HepG2 (cell line): Measurements from ENCODE around the gene SLC12A5.

Experiments
- BRCA1 ChIP-seq: sonication (generic); formaldehyde crosslinking; IDR thresholded peaks from 2 replicates; pipeline ENCODE4 v1.4.0; 2020; ENCODE audit warnings: missing genetic modification reagents
- FOXO1 ChIP-seq: sonication (generic); formaldehyde crosslinking; IDR thresholded peaks from 2 replicates; pipeline ENCODE4 v1.4.0; 2020; ENCODE audit warnings: missing genetic modification reagents
- NFIC ChIP-seq: IDR thresholded peaks from 2 replicates; pipeline ENCODE4 v1.6.1; 2012; ENCODE audit warnings: mild to moderate bottlenecking, low read length, inconsistent platforms
- POLR2A ChIP-seq, 2 experiments: IDR thresholded peaks; 2 replicates each; pipeline ENCODE4 v1.6.1; 2011; ENCODE audit warnings: low read depth in 2 of 2, low read length in 2 of 2, mild to moderate bottlenecking in 1 of 2, moderate library complexity in 1 of 2; ENCODE audit not compliant: insufficient read depth in 1 of 2
- ZNF296 ChIP-seq: sonication (generic); formaldehyde crosslinking; conservative IDR thresholded peaks from 2 replicates; pipeline ENCODE4 v1.5.0; 2020; ENCODE audit warnings: mild to moderate bottlenecking, missing genetic modification reagents
- ZNF569 ChIP-seq: sonication (generic); formaldehyde crosslinking; IDR thresholded peaks from 2 replicates; pipeline ENCODE4 v1.5.0; 2020; ENCODE audit warnings: mild to moderate bottlenecking, missing genetic modification reagents, moderate library complexity, borderline replicate concordance
- ZNF768 ChIP-seq: sonication (generic); formaldehyde crosslinking; IDR thresholded peaks from 2 replicates; pipeline ENCODE4 v1.4.0; 2020; ENCODE audit warnings: missing genetic modification reagents
- ZZZ3 ChIP-seq: sonication (generic); formaldehyde crosslinking; IDR thresholded peaks from 2 replicates; pipeline ENCODE4 v1.4.0; 2020; ENCODE audit warnings: missing genetic modification reagents, mild to moderate bottlenecking, borderline replicate concordance
- TF ChIP-seq, protein P1 (sequence below): sonication (generic); formaldehyde crosslinking; IDR thresholded peaks from 2 replicates; pipeline ENCODE4 v1.5.1; 2020; ENCODE audit warnings: mild to moderate bottlenecking, missing genetic modification reagents, borderline replicate concordance
- TF ChIP-seq, protein P2 (sequence below): sonication (generic); formaldehyde crosslinking; IDR thresholded peaks from 2 replicates; pipeline ENCODE4 v1.4.0; 2020; ENCODE audit warnings: missing genetic modification reagents
- TF ChIP-seq, protein P3 (sequence below): sonication (generic); formaldehyde crosslinking; IDR thresholded peaks from 2 replicates; pipeline ENCODE4 v1.5.0; 2020; ENCODE audit warnings: missing genetic modification reagents
- TF ChIP-seq, protein P4 (sequence below): IDR thresholded peaks from 2 replicates; pipeline ENCODE4 v1.6.1; 2012; ENCODE audit warnings: low read length, improper control_type of control experiment
- TF ChIP-seq, protein P5 (sequence below): sonication (generic); formaldehyde crosslinking; IDR thresholded peaks from 2 replicates; pipeline ENCODE4 v1.4.0; 2020; ENCODE audit warnings: missing genetic modification reagents

DNA sequence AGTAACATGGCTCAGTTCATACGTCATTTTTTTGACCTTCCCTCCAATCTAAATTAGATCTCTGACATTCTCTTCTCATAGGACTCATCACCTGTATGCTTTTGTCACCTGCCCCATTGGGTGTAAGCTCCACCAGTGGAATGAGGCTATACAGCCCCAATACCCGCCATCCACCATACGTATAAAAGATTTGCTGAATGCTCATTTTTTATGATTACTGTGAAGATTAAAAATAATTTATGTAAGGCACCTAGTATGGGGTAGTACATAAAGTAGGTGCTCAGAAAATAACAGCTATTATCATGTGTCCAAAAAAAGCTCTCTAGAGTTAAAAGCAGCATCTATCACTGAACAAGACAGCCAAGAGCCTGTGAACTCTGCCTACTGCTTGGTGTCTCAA is 36.7 kb downstream of the SLC12A5 start:
- TF ChIP-seq NFIC, result no peak
- TF ChIP-seq ZZZ3 (CRISPR knock-in tag), result no peak
- TF ChIP-seq, protein P1, sequence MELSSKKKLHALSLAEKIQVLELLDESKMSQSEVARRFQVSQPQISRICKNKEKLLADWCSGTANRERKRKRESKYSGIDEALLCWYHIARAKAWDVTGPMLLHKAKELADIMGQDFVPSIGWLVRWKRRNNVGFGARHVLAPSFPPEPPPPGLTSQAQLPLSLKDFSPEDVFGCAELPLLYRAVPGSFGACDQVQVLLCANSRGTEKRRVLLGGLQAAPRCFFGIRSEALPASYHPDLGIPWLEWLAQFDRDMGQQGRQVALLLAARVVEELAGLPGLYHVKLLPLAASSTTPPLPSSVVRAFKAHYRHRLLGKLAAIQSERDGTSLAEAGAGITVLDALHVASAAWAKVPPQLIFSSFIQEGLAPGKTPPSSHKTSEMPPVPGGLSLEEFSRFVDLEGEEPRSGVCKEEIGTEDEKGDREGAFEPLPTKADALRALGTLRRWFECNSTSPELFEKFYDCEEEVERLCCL, result no peak
- no peak for TF ChIP-seq ZNF296 (CRISPR knock-in tag)
- no peak for TF ChIP-seq ZNF768 (CRISPR knock-in tag)
- no peak for TF ChIP-seq ZNF569
- TF ChIP-seq POLR2A (IDR thresholded peaks at IDR 0.05; ENCODE audit: insufficient read depth in 1 of 2, low read depth in 2 of 2, low read length in 2 of 2), result no peak
- no peak for TF ChIP-seq BRCA1
- TF ChIP-seq, protein P2, sequence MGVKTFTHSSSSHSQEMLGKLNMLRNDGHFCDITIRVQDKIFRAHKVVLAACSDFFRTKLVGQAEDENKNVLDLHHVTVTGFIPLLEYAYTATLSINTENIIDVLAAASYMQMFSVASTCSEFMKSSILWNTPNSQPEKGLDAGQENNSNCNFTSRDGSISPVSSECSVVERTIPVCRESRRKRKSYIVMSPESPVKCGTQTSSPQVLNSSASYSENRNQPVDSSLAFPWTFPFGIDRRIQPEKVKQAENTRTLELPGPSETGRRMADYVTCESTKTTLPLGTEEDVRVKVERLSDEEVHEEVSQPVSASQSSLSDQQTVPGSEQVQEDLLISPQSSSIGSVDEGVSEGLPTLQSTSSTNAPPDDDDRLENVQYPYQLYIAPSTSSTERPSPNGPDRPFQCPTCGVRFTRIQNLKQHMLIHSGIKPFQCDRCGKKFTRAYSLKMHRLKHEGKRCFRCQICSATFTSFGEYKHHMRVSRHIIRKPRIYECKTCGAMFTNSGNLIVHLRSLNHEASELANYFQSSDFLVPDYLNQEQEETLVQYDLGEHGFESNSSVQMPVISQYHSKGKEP (CRISPR knock-in tag), result no peak
- TF ChIP-seq, protein P3, sequence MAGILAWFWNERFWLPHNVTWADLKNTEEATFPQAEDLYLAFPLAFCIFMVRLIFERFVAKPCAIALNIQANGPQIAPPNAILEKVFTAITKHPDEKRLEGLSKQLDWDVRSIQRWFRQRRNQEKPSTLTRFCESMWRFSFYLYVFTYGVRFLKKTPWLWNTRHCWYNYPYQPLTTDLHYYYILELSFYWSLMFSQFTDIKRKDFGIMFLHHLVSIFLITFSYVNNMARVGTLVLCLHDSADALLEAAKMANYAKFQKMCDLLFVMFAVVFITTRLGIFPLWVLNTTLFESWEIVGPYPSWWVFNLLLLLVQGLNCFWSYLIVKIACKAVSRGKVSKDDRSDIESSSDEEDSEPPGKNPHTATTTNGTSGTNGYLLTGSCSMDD, result no peak
- TF ChIP-seq, protein P4, sequence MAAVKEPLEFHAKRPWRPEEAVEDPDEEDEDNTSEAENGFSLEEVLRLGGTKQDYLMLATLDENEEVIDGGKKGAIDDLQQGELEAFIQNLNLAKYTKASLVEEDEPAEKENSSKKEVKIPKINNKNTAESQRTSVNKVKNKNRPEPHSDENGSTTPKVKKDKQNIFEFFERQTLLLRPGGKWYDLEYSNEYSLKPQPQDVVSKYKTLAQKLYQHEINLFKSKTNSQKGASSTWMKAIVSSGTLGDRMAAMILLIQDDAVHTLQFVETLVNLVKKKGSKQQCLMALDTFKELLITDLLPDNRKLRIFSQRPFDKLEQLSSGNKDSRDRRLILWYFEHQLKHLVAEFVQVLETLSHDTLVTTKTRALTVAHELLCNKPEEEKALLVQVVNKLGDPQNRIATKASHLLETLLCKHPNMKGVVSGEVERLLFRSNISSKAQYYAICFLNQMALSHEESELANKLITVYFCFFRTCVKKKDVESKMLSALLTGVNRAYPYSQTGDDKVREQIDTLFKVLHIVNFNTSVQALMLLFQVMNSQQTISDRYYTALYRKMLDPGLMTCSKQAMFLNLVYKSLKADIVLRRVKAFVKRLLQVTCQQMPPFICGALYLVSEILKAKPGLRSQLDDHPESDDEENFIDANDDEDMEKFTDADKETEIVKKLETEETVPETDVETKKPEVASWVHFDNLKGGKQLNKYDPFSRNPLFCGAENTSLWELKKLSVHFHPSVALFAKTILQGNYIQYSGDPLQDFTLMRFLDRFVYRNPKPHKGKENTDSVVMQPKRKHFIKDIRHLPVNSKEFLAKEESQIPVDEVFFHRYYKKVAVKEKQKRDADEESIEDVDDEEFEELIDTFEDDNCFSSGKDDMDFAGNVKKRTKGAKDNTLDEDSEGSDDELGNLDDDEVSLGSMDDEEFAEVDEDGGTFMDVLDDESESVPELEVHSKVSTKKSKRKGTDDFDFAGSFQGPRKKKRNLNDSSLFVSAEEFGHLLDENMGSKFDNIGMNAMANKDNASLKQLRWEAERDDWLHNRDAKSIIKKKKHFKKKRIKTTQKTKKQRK, result no peak
- TF ChIP-seq FOXO1 (CRISPR knock-in tag), result no peak
- TF ChIP-seq, protein P5, sequence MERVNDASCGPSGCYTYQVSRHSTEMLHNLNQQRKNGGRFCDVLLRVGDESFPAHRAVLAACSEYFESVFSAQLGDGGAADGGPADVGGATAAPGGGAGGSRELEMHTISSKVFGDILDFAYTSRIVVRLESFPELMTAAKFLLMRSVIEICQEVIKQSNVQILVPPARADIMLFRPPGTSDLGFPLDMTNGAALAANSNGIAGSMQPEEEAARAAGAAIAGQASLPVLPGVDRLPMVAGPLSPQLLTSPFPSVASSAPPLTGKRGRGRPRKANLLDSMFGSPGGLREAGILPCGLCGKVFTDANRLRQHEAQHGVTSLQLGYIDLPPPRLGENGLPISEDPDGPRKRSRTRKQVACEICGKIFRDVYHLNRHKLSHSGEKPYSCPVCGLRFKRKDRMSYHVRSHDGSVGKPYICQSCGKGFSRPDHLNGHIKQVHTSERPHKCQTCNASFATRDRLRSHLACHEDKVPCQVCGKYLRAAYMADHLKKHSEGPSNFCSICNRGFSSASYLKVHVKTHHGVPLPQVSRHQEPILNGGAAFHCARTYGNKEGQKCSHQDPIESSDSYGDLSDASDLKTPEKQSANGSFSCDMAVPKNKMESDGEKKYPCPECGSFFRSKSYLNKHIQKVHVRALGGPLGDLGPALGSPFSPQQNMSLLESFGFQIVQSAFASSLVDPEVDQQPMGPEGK (CRISPR knock-in tag), result no peak
